ENCODE data around the gene OR51B2.

GRCh38 chr11:5369789-5370188 lies 45.7 kb upstream of the OR51B2 start:
- TF ChIP-seq POLR2AphosphoS5 (IDR thresholded peaks at IDR 0.05; ENCODE audit: low read length) (no peak), POLR2A (IDR thresholded peaks at IDR 0.05; ENCODE audit: low read depth, low read length) (no peak), MXI1 (IDR thresholded peaks at IDR 0.05; ENCODE audit: low read depth, low read length) (no peak), ETV6 (conservative IDR thresholded peaks at IDR 0.05 in 1 of 2, IDR thresholded peaks at IDR 0.05 in 1 of 2; ENCODE audit: borderline replicate concordance in 1 of 2, low read depth in 1 of 2) (no peak)

Measured in GM12878 (cell line).